SK-N-SH treated with all-trans-retinoic acid at 6 μM for 48 hours (cell line): ENCODE data around the gene GABRR3.

Source experiments
- ATAC-seq: fragments of 200-7000 bp; cut with Tn5 transposase; 3 replicates; pipeline ENCODE4 v1.9.1; 2020; ENCODE audit warnings: mild to moderate bottlenecking, moderate library complexity
- ARNTL ChIP-seq: fragments of 450-650 bp; formaldehyde crosslinking; IDR thresholded peaks from 2 replicates; pipeline ENCODE4 v1.5.0; 2020; ENCODE audit warnings: low read depth, mild to moderate bottlenecking, moderate library complexity, borderline replicate concordance
- BACH2 ChIP-seq: fragments of 250-450 bp; sonication (Bioruptor Pico); IDR thresholded peaks from 2 replicates; pipeline ENCODE4 v1.9.0; 2021; ENCODE audit warnings: mild to moderate bottlenecking, borderline replicate concordance
- CSDC2 ChIP-seq: fragments of 250-450 bp; sonication (Bioruptor Pico); IDR thresholded peaks from 2 replicates; pipeline ENCODE4 v1.5.0; 2020; ENCODE audit warnings: mild to moderate bottlenecking, moderate library complexity
- ESRRG ChIP-seq: fragments of 250-450 bp; sonication (Bioruptor Pico); IDR thresholded peaks from 2 replicates; pipeline ENCODE4 v1.6.1; 2021; ENCODE audit warnings: mild to moderate bottlenecking
- GLIS3 ChIP-seq: fragments of 250-450 bp; sonication (Bioruptor Pico); IDR thresholded peaks from 2 replicates; pipeline ENCODE4 v1.5.0; 2020; ENCODE audit warnings: mild to moderate bottlenecking, moderate library complexity
- ISL1 ChIP-seq: fragments of 250-450 bp; sonication (Bioruptor Pico); IDR thresholded peaks from 2 replicates; pipeline ENCODE4 v2.1.2; 2022; ENCODE audit warnings: mild to moderate bottlenecking, moderate library complexity
- OSR1 ChIP-seq: fragments of 250-450 bp; sonication (Bioruptor Pico); IDR thresholded peaks from 2 replicates; pipeline ENCODE4 v1.8.0; 2022; ENCODE audit warnings: moderate library complexity, mild to moderate bottlenecking, inconsistent platforms
- PPARA ChIP-seq: fragments of 250-450 bp; sonication (Bioruptor Pico); IDR thresholded peaks from 2 replicates; pipeline ENCODE4 v1.5.0; 2020; ENCODE audit warnings: mild to moderate bottlenecking, borderline replicate concordance
- RARB ChIP-seq: fragments of 250-450 bp; sonication (Bioruptor Pico); IDR thresholded peaks from 2 replicates; pipeline ENCODE4 v1.8.0; 2021; ENCODE audit warnings: mild to moderate bottlenecking, moderate library complexity
- SNAI2 ChIP-seq: fragments of 250-450 bp; sonication (Bioruptor Pico); IDR thresholded peaks from 2 replicates; pipeline ENCODE4 v1.5.0; 2020; ENCODE audit warnings: mild to moderate bottlenecking, moderate library complexity
- TCF4 ChIP-seq: fragments of 250-450 bp; sonication (Bioruptor Pico); IDR thresholded peaks from 2 replicates; pipeline ENCODE4 v1.8.0; 2021; ENCODE audit warnings: mild to moderate bottlenecking, moderate library complexity, borderline replicate concordance
- TOX ChIP-seq: fragments of 250-450 bp; sonication (Bioruptor Pico); IDR thresholded peaks from 2 replicates; pipeline ENCODE4 v1.8.0; 2021; ENCODE audit warnings: mild to moderate bottlenecking, moderate library complexity, borderline replicate concordance
- ZC3H10 ChIP-seq: fragments of 250-450 bp; sonication (Bioruptor Pico); IDR thresholded peaks from 2 replicates; pipeline ENCODE4 v1.5.1; 2021; ENCODE audit warnings: mild to moderate bottlenecking, moderate library complexity
- ZFP3 ChIP-seq: fragments of 250-450 bp; sonication (Bioruptor Pico); IDR thresholded peaks from 2 replicates; pipeline ENCODE4 v1.5.0; 2020; ENCODE audit warnings: mild to moderate bottlenecking, moderate library complexity
- ZFP30 ChIP-seq: fragments of 450-650 bp; formaldehyde crosslinking; IDR thresholded peaks from 2 replicates; pipeline ENCODE4 v1.5.0; 2022; ENCODE audit warnings: mild to moderate bottlenecking, moderate library complexity
- ZNF565 ChIP-seq: fragments of 450-650 bp; formaldehyde crosslinking; conservative IDR thresholded peaks from 2 replicates; pipeline ENCODE4 v1.5.0; 2020; ENCODE audit warnings: low read depth, mild to moderate bottlenecking, moderate library complexity
- ZNF70 ChIP-seq: fragments of 450-650 bp; formaldehyde crosslinking; IDR thresholded peaks from 2 replicates; pipeline ENCODE4 v1.5.0; 2020; ENCODE audit warnings: mild to moderate bottlenecking, moderate library complexity
- ZNF8 ChIP-seq: fragments of 450-650 bp; formaldehyde crosslinking; IDR thresholded peaks from 2 replicates; pipeline ENCODE4 v1.5.0; 2020; ENCODE audit warnings: mild to moderate bottlenecking, moderate library complexity
- TF ChIP-seq, protein P1 (sequence below): fragments of 250-450 bp; sonication (Bioruptor Pico); IDR thresholded peaks from 2 replicates; pipeline ENCODE4 v1.5.1; 2021; ENCODE audit warnings: mild to moderate bottlenecking, moderate library complexity
- TF ChIP-seq, protein P2 (sequence below): fragments of 250-450 bp; sonication (Bioruptor Pico); IDR thresholded peaks from 2 replicates; pipeline ENCODE4 v1.5.1; 2020; ENCODE audit warnings: low read depth, mild to moderate bottlenecking, moderate library complexity
- TF ChIP-seq, protein P3 (sequence below): fragments of 250-450 bp; sonication (Bioruptor Pico); IDR thresholded peaks from 2 replicates; pipeline ENCODE4 v1.8.0; 2020; ENCODE audit warnings: mild to moderate bottlenecking, moderate library complexity, borderline replicate concordance
- TF ChIP-seq, protein P4 (sequence below): fragments of 250-450 bp; sonication (Bioruptor Pico); IDR thresholded peaks from 2 replicates; pipeline ENCODE4 v1.8.0; 2021; ENCODE audit warnings: low read depth, mild to moderate bottlenecking, moderate library complexity, borderline replicate concordance

GABRR3 gene

DNA sequence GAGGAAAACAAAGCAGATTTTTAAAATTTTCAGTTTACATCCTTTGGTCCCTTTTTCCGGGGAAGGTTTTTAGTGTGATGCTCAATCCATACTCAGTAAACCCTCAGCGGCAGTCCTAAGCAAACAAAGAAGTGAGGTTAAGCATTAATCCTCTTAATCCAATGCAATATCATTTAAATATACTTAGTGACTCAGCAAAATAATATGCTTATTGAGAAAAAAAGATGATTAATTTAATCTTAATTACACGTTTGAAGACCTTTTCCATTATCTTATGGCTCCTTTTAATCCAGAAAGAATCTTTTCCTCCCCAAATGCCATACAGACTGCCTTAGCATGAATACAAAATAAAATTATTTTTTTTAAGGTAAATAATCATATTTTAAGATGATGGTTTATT is at the start of gene GABRR3:
Gene GABRR3, minus strand, starts transcription at position 108 of the 400 bp plus-strand sequence. CDS start 328 bp downstream, outside the sequence.
- no peak for ATAC-seq
- TF ChIP-seq, protein P1, sequence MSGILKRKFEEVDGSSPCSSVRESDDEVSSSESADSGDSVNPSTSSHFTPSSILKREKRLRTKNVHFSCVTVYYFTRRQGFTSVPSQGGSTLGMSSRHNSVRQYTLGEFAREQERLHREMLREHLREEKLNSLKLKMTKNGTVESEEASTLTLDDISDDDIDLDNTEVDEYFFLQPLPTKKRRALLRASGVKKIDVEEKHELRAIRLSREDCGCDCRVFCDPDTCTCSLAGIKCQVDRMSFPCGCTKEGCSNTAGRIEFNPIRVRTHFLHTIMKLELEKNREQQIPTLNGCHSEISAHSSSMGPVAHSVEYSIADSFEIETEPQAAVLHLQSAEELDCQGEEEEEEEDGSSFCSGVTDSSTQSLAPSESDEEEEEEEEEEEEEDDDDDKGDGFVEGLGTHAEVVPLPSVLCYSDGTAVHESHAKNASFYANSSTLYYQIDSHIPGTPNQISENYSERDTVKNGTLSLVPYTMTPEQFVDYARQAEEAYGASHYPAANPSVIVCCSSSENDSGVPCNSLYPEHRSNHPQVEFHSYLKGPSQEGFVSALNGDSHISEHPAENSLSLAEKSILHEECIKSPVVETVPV (CRISPR knock-in tag) = no peak
- no peak for TF ChIP-seq ARNTL (CRISPR knock-in tag)
- TF ChIP-seq TOX (CRISPR knock-in tag) = no peak
- TF ChIP-seq, protein P2, sequence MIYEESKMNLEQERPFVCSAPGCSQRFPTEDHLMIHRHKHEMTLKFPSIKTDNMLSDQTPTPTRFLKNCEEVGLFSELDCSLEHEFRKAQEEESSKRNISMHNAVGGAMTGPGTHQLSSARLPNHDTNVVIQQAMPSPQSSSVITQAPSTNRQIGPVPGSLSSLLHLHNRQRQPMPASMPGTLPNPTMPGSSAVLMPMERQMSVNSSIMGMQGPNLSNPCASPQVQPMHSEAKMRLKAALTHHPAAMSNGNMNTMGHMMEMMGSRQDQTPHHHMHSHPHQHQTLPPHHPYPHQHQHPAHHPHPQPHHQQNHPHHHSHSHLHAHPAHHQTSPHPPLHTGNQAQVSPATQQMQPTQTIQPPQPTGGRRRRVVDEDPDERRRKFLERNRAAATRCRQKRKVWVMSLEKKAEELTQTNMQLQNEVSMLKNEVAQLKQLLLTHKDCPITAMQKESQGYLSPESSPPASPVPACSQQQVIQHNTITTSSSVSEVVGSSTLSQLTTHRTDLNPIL (CRISPR knock-in tag) = no peak
- no peak for TF ChIP-seq BACH2 (CRISPR knock-in tag)
- no peak for TF ChIP-seq PPARA (CRISPR knock-in tag)
- TF ChIP-seq, all 23 proteins: peak for 0

DNA sequence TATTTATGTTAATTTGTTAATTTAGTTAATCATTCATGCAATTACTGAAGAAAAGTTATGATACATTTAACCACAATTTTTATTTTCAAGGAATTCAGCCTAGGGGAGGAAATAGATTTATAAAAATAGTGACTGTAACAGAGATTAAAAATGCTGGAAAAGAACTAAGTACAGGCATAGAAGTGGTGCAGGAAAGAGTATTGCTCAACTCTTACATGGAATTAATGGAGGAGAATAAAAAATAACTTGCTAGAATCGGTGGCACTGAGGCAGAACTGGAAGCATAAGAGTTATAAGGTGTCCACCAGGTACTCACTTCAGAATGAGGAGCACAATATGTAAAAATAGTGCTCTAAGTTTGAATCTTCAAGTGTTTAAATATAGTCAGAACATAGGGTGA is 38.4 kb upstream of the GABRR3 start:
- ATAC-seq = no peak
- TF ChIP-seq ZNF70 = no peak
- no peak for TF ChIP-seq ARNTL (CRISPR knock-in tag)
- no peak for TF ChIP-seq GLIS3 (CRISPR knock-in tag)
- no peak for TF ChIP-seq CSDC2
- TF ChIP-seq, protein P1 (CRISPR knock-in tag) = no peak
- TF ChIP-seq, protein P3, sequence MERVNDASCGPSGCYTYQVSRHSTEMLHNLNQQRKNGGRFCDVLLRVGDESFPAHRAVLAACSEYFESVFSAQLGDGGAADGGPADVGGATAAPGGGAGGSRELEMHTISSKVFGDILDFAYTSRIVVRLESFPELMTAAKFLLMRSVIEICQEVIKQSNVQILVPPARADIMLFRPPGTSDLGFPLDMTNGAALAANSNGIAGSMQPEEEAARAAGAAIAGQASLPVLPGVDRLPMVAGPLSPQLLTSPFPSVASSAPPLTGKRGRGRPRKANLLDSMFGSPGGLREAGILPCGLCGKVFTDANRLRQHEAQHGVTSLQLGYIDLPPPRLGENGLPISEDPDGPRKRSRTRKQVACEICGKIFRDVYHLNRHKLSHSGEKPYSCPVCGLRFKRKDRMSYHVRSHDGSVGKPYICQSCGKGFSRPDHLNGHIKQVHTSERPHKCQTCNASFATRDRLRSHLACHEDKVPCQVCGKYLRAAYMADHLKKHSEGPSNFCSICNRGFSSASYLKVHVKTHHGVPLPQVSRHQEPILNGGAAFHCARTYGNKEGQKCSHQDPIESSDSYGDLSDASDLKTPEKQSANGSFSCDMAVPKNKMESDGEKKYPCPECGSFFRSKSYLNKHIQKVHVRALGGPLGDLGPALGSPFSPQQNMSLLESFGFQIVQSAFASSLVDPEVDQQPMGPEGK (CRISPR knock-in tag) = no peak
- TF ChIP-seq TCF4 (CRISPR knock-in tag) = no peak
- no peak for TF ChIP-seq ZFP30
- no peak for TF ChIP-seq ZC3H10
- no peak for TF ChIP-seq BACH2 (CRISPR knock-in tag)
- TF ChIP-seq, protein P2 (CRISPR knock-in tag) = no peak
- TF ChIP-seq ESRRG (CRISPR knock-in tag) = no peak
- TF ChIP-seq TOX (CRISPR knock-in tag) = no peak
- no peak for TF ChIP-seq ZFP3
- TF ChIP-seq RARB = no peak
- no peak for TF ChIP-seq ZNF8 (CRISPR knock-in tag)
- TF ChIP-seq PPARA (CRISPR knock-in tag) = no peak
- no peak for TF ChIP-seq ISL1
- no peak for TF ChIP-seq OSR1 (CRISPR knock-in tag)
- TF ChIP-seq, all 23 proteins: peak for 0

DNA sequence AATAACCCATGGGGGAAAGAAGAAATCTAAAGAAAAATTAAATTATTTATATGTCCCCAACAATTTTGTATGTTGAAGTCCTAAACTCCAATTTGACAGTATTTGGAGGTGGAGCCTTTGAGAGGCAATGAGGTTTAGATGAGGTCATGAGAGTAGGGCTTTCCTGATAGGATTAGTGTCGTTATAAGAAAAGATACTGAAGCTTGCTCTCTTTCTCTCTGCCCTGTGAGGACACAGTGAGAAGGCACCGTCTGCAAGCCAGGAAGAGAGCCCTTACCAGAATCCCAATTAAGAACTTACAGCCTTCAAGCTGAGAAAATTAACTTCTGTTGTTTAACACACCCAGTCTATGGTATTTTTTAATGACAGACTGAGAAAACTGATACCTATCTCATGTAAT is 35.7 kb upstream of the GABRR3 start:
- no peak for ATAC-seq
- no peak for TF ChIP-seq TOX (CRISPR knock-in tag)
- no peak for TF ChIP-seq GLIS3 (CRISPR knock-in tag)
- TF ChIP-seq, protein P1 (CRISPR knock-in tag) = no peak
- no peak for TF ChIP-seq OSR1 (CRISPR knock-in tag)
- TF ChIP-seq ZNF8 (CRISPR knock-in tag) = no peak
- no peak for TF ChIP-seq ARNTL (CRISPR knock-in tag)
- TF ChIP-seq SNAI2 (CRISPR knock-in tag) = no peak
- TF ChIP-seq, protein P3 (CRISPR knock-in tag) = no peak
- TF ChIP-seq, protein P4, sequence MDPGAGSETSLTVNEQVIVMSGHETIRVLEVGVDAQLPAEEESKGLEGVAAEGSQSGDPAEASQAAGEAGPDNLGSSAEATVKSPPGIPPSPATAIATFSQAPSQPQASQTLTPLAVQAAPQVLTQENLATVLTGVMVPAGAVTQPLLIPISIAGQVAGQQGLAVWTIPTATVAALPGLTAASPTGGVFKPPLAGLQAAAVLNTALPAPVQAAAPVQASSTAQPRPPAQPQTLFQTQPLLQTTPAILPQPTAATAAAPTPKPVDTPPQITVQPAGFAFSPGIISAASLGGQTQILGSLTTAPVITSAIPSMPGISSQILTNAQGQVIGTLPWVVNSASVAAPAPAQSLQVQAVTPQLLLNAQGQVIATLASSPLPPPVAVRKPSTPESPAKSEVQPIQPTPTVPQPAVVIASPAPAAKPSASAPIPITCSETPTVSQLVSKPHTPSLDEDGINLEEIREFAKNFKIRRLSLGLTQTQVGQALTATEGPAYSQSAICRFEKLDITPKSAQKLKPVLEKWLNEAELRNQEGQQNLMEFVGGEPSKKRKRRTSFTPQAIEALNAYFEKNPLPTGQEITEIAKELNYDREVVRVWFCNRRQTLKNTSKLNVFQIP (CRISPR knock-in tag) = no peak
- TF ChIP-seq ZFP3 = no peak
- TF ChIP-seq ZNF565 (CRISPR knock-in tag) = no peak
- TF ChIP-seq, protein P2 (CRISPR knock-in tag) = no peak
